DMS79 (cell line): ENCODE results near the gene IDUA.
"Not testable (repeated sequence)": the region's sequence is repeated elsewhere in the genome, so short reads cannot be mapped to it uniquely, and the experiment has no call there.

ENCODE experiments used
- DNase-seq: peaks from one replicate; lab custom pipeline; 2025; lab: John Stamatoyannopoulos, UW

IDUA gene

GRCh38 chr4:967113-968104, 19.4 kb upstream of the IDUA start:
- DNase-seq, result no peak

- DNase-seq, result no peak
Measured at GRCh38 chr4:968221-968620, 18.6 kb upstream of the IDUA start.

GRCh38 chr4:968621-969394, 18.0 kb upstream of the IDUA start:
- DNase-seq, result no peak

GRCh38 chr4:970046-970745, 16.6 kb upstream of the IDUA start:
- DNase-seq, result no peak

GRCh38 chr4:970854-971520, 15.9 kb upstream of the IDUA start:
- DNase-seq, result no peak

- DNase-seq, result no peak
Measured at GRCh38 chr4:971666-972500, 15.0 kb upstream of the IDUA start.

- no peak for DNase-seq
Measured at GRCh38 chr4:972651-973424, 14.0 kb upstream of the IDUA start.

- DNase-seq, result no peak
Measured at GRCh38 chr4:973431-974397, 13.1 kb upstream of the IDUA start, which contains the start of gene DGKQ. TSS of gene DGKQ (minus strand) at chr4:973569. CDS start at chr4:973482, 87 bp downstream.

GRCh38 chr4:974668-975067, 12.2 kb upstream of the IDUA start:
- no peak for DNase-seq

- not testable (repeated sequence) for DNase-seq
Measured at GRCh38 chr4:976016-976415, 10.8 kb upstream of the IDUA start.

- DNase-seq, result no peak
Measured at GRCh38 chr4:978957-979701, 7.7 kb upstream of the IDUA start.

GRCh38 chr4:982291-982690, 4.6 kb upstream of the IDUA start:
- DNase-seq, result no peak

- DNase-seq, result no peak
Measured at GRCh38 chr4:982814-983213, 4.0 kb upstream of the IDUA start.

- DNase-seq, result no peak
Measured at GRCh38 chr4:984336-985054, 2.3 kb upstream of the IDUA start.

- DNase-seq, result no peak
Measured at GRCh38 chr4:985123-985830, 1.6 kb upstream of the IDUA start.

- no peak for DNase-seq
Measured at GRCh38 chr4:986428-986878, 391 bp upstream of the IDUA start.
